ENCODE measurements around the gene PMM2. TPM values are rescaled to one million over a fixed set of nuclear protein-coding genes. Genes with fewer than 3 reads are reported as not detected.
A peak's percentile ranks its signal among the peaks of the same experiment; 100 is the strongest.

Gene PMM2
- total and polyA plus RNA-seq, 5 donors from 2014 or later, result 20.1 to 33.9 (median 20.4) TPM

DNA sequence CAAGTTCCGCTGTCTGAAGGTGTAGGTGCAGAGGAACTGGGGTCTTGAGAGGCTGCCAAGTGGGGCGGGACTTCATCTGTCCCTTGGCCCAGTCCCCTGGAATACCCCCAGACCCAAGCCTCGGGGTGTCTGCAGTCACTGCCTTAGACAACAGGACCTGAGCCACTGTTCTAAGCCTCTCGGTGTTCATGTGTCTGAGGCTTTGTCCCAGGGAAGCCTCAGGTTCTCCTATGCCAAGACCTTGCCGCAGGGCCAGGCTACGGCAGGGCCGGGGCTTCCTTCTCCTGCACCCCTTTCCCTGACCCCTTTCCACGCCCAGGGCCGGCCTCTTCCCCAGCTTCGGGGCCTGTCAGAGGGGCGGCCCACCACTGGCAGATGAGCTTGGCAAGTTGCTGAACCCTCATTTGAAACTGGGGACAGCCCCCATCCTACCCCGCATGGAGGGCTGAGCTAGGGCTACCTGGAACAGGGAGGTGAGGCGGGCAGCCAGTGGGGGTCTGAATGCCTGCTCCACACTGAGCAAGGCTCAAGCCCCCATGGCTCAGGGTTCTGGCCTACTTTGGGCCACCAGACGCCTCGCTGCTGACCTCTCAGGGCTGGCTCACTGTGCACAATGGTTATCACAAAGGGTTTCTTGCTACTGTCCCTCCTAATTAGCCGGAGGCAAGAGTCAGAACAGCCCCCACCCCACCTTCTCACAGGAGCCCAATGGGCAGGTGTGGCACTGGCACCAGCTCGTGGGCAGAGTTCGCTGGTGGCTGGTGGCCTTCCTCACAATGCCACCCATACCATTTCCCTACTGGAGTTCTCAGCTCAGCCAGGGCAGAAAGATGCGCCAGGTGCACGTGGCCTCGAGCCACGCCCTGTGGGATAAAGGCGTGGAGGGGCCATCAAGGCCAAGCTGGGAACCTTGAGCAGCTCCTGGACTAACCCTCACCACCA, 91.6 kb downstream of the PMM2 start:
- Mint-ChIP-seq H3K9me3 (no peaks in the 10 kb centered on the region), H3K4me3 (no peak overlapping the region), H3K4me1 (peaks cover 4 to 24% (median 8%) of the 10 kb centered on the region in 4 donors), H3K27me3 (peaks cover 9% of the 10 kb centered on the region), H3K27ac (no peak overlapping the region), H3K36me3 (peaks cover 24% of the 10 kb centered on the region)
- DNase-seq (no peak), ATAC-seq (ENCODE audit: low read depth in 2 of 2) (no peak)
- H3K27me3 ChIP-seq (ENCODE audit: control insufficient read depth, insufficient read depth, low read length), result no peaks in the 10 kb centered on the region
- H3K4me3 ChIP-seq (ENCODE audit: low read depth, low read length), result no peak overlapping the region
- no peaks in the 10 kb centered on the region for H3K4me1 ChIP-seq (ENCODE audit: control insufficient read depth, insufficient read depth, low read length, poor library complexity, severe bottlenecking)
- no peaks in the 10 kb centered on the region for H3K9me3 ChIP-seq (ENCODE audit: control insufficient read depth in 2 of 2, low read length in 2 of 2)
- peaks cover 42% of the 10 kb centered on the region for H3K36me3 ChIP-seq (ENCODE audit: control insufficient read depth, insufficient read depth, low read length)
- no peak overlapping the region for H3K27ac ChIP-seq (ENCODE audit: insufficient read depth, low read length, poor library complexity, severe bottlenecking)

DNA sequence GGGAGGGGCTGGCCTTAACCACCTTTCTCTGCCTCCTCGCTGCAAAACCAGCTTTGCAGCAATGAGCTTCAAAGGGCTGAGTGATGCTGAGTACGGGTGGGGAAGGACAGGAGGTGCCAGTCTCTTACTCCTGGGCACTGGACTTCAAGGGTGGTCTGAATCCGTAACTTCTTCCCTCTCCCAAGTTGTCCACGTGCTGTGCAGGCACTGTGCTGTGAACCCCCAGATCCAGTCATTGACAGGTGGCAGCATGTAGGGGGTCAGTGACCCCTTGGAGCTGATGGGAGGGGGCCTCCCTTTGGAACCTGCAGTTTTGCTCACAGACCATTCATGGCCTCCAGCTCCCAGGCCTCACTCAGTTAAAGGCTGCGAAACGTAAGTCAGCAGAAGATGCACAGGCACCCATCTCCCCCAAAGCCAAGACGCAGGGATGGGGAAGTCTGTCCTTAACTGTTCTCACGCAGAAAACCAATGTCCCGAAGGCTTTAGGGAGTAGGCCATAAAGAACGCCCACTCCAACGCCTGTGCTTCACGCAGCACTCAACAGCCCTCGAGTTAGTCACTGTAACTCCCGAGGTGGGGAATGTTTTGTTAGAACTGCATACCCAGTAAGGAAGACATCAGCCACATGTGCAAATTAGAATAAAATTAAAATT, 92.4 kb downstream of the PMM2 start:
- H3K27ac ChIP-seq (ENCODE audit: insufficient read depth, low read length, poor library complexity, severe bottlenecking), result no peak overlapping the region
- H3K4me1 ChIP-seq (ENCODE audit: control insufficient read depth, insufficient read depth, low read length, poor library complexity, severe bottlenecking), result no peaks in the 10 kb centered on the region
- H3K9me3 Mint-ChIP-seq, result no peaks in the 10 kb centered on the region
- H3K4me1 Mint-ChIP-seq, result peaks cover 4 to 26% (median 9%) of the 10 kb centered on the region in 4 donors
- no peak overlapping the region for H3K4me3 ChIP-seq (ENCODE audit: low read depth, low read length)
- ATAC-seq (ENCODE audit: low read depth in 2 of 2) (no peak), DNase-seq (no peak)
- peaks cover 29% of the 10 kb centered on the region for H3K36me3 Mint-ChIP-seq
- H3K27me3 Mint-ChIP-seq, result peaks cover 9% of the 10 kb centered on the region
- H3K27ac Mint-ChIP-seq, result peak overlapping the region in 1 of 3 donors; percentile 10
- H3K36me3 ChIP-seq (ENCODE audit: control insufficient read depth, insufficient read depth, low read length), result peaks cover 50% of the 10 kb centered on the region
- H3K4me3 Mint-ChIP-seq, result no peak overlapping the region
- no peaks in the 10 kb centered on the region for H3K9me3 ChIP-seq (ENCODE audit: control insufficient read depth in 2 of 2, low read length in 2 of 2)
- H3K27me3 ChIP-seq (ENCODE audit: control insufficient read depth, insufficient read depth, low read length), result no peaks in the 10 kb centered on the region

DNA sequence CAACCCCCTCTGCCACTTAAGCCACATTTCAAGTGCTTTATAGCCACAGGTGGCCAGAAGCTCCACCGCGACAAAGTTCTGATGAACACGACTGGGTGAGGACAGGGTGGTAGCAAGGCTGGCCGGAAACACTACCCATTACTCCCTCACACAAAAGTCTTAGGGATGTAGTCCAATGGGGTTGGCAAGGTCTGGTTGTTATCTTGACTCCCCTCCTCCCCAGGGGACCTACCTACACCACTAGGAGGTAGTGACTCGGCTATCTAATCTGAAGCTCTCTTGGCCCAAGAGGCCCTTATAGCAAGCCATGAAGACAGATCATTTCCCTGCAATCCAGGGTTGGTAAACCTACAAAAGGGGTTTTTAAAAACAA, 92.9 kb downstream of the PMM2 start:
- H3K27ac Mint-ChIP-seq, result peak overlapping the region in 2 of 3 donors; percentile 10 to 49
- Histone ChIP-seq H3K4me1 (ENCODE audit: control insufficient read depth, insufficient read depth, low read length, poor library complexity, severe bottlenecking) (no peaks in the 10 kb centered on the region), H3K4me3 (ENCODE audit: low read depth, low read length) (no peak overlapping the region), H3K9me3 (ENCODE audit: control insufficient read depth in 2 of 2, low read length in 2 of 2) (no peaks in the 10 kb centered on the region), H3K36me3 (ENCODE audit: control insufficient read depth, insufficient read depth, low read length) (peaks cover 55% of the 10 kb centered on the region), H3K27ac (ENCODE audit: insufficient read depth, low read length, poor library complexity, severe bottlenecking) (no peak overlapping the region), H3K27me3 (ENCODE audit: control insufficient read depth, insufficient read depth, low read length) (no peaks in the 10 kb centered on the region)
- H3K27me3 Mint-ChIP-seq, result peaks cover 9% of the 10 kb centered on the region
- H3K4me1 Mint-ChIP-seq, result peaks cover 0 to 22% (median 7%) of the 10 kb centered on the region in 4 donors
- H3K9me3 Mint-ChIP-seq, result no peaks in the 10 kb centered on the region
- peaks cover 34% of the 10 kb centered on the region for H3K36me3 Mint-ChIP-seq
- no peak overlapping the region for H3K4me3 Mint-ChIP-seq
- no peak for DNase-seq
- no peak for ATAC-seq (ENCODE audit: low read depth in 2 of 2)

DNA sequence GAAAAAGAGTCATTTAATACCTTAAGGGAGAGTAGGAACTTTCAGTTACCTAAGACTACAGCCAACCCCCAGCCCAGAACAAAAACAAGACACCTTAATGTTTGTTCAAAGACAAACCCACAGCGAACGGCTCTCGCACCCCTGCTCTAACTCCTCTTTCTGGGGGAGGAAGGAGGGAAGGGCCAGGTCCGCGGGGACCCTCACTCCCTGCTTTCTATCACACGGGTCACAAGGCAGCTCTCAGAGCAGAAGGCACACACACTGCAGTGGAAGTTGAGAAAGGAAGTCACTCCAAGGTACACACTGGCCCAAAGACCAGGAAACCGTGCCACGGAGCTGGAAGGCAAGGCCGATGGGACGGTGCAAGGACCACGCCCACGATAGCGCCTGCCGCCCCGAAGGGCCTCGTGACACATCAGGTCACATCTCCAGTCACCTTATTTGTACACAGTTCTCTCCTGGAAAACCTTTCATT, 94.5 kb downstream of the PMM2 start:
- Mint-ChIP-seq H3K4me1 (peaks cover 0 to 15% (median 4%) of the 10 kb centered on the region in 4 donors), H3K27ac (peak overlapping the region; percentile 40 to 79 (median 65)), H3K27me3 (no peaks in the 10 kb centered on the region), H3K9me3 (no peaks in the 10 kb centered on the region), H3K4me3 (peak overlapping the region in 2 of 4 donors; percentile 7 to 28), H3K36me3 (peaks cover 40% of the 10 kb centered on the region)
- Histone ChIP-seq H3K4me1 (ENCODE audit: control insufficient read depth, insufficient read depth, low read length, poor library complexity, severe bottlenecking) (no peaks in the 10 kb centered on the region), H3K4me3 (ENCODE audit: low read depth, low read length) (no peak overlapping the region), H3K27me3 (ENCODE audit: control insufficient read depth, insufficient read depth, low read length) (no peaks in the 10 kb centered on the region), H3K27ac (ENCODE audit: insufficient read depth, low read length, poor library complexity, severe bottlenecking) (no peak overlapping the region), H3K36me3 (ENCODE audit: control insufficient read depth, insufficient read depth, low read length) (peaks cover 71% of the 10 kb centered on the region), H3K9me3 (ENCODE audit: control insufficient read depth in 2 of 2, low read length in 2 of 2) (no peaks in the 10 kb centered on the region)
- no peak for DNase-seq
- ATAC-seq (ENCODE audit: low read depth in 2 of 2), result no peak

DNA sequence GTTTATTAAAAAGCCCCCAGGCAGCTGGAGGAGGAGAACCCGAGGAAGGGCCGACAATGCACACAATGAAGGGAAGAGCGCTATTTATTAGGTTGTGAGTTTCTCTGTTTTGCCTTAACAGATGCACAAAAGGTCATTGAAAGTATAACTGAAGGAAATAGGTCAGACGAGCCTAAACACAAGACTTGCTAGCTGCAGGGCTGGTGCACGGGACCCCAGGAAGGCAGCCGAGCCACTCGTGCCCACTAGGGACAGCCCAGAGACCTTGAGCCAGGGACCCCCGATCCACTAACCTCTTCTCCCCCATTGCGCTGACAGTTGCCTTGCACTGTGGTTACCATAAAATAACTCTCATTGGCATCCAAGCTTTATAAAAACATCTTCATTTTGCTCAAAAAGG, 95.8 kb downstream of the PMM2 start:
- ATAC-seq (ENCODE audit: low read depth in 2 of 2), result no peak
- Histone ChIP-seq H3K4me3 (ENCODE audit: low read depth, low read length) (no peak overlapping the region), H3K4me1 (ENCODE audit: control insufficient read depth, insufficient read depth, low read length, poor library complexity, severe bottlenecking) (no peaks in the 10 kb centered on the region), H3K9me3 (ENCODE audit: control insufficient read depth in 2 of 2, low read length in 2 of 2) (no peaks in the 10 kb centered on the region), H3K36me3 (ENCODE audit: control insufficient read depth, insufficient read depth, low read length) (peaks cover 82% of the 10 kb centered on the region), H3K27me3 (ENCODE audit: control insufficient read depth, insufficient read depth, low read length) (no peaks in the 10 kb centered on the region), H3K27ac (ENCODE audit: insufficient read depth, low read length, poor library complexity, severe bottlenecking) (no peak overlapping the region)
- H3K27ac Mint-ChIP-seq, result no peak overlapping the region
- H3K27me3 Mint-ChIP-seq, result no peaks in the 10 kb centered on the region
- H3K9me3 Mint-ChIP-seq, result no peaks in the 10 kb centered on the region
- peaks cover 43% of the 10 kb centered on the region for H3K36me3 Mint-ChIP-seq
- DNase-seq, result no peak
- no peak overlapping the region for H3K4me3 Mint-ChIP-seq
- peaks cover 1 to 15% (median 5%) of the 10 kb centered on the region in 4 donors for H3K4me1 Mint-ChIP-seq

DNA sequence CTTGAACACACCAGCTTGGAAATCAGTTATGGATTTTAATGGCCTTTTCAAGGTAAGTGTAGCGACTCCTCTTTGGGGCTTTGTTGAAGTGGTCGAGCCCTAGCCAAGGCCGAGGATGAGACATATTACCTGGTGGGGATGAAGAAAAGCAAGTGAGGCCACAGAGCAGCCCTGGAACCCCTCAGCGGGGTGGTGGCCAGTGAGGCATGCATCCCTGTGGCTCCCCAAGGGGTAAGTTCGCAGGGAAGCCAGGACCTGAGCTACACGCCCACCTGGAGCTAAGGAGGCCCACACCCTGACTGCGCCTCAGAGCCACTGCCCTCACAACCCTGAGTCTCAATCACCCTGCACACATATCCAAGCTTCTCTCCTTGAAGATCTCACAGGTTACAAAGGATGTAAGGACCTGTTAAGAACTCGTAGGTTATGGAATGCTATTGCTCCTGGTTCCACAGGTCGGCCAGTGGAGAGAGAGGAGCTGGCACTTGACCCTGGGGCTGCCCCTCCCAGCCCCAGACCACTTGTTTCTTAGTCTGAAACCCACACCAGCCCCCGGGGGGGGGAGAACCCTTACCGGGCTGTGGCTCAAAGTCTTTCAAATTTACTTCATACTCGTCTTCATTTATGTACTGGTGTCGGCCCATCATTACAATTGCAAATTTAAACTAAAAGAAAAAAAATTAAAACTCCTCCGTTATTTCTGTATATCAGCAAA, 96.5 kb downstream of the PMM2 start:
- no peak overlapping the region for H3K27ac Mint-ChIP-seq

DNA sequence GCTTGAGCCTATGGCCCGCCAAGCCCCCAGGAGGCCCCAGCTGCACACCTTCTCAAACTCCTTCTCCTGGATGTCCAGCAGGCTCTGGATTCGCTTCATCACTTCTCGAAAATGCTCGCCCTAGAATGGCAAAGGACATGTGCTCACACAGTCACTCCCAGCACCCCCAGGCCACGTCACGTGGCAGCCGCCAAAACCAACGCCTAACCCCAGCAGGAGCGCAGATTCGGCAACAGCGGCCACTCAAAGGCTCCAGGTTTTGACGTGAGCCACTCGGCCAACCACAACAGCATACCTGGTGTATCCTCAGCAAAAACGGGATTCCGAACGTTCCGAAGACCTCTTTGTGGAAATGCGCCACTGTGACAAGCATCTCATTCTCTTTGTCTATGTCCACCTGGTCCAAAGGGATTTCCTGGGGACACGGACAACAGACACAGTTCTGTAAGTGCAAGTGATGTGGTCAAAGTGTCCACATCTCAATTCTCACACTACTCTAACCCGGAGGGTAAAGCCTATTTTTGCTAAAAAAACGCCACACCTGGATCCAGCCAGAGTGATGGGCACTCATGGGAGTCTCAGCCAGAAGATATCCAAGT, 97.2 kb downstream of the PMM2 start:
- peaks cover 53% of the 10 kb centered on the region for H3K36me3 Mint-ChIP-seq
- Histone ChIP-seq H3K4me3 (ENCODE audit: low read depth, low read length) (no peak overlapping the region), H3K27me3 (ENCODE audit: control insufficient read depth, insufficient read depth, low read length) (no peaks in the 10 kb centered on the region), H3K9me3 (ENCODE audit: control insufficient read depth in 2 of 2, low read length in 2 of 2) (no peaks in the 10 kb centered on the region), H3K27ac (ENCODE audit: insufficient read depth, low read length, poor library complexity, severe bottlenecking) (no peak overlapping the region), H3K4me1 (ENCODE audit: control insufficient read depth, insufficient read depth, low read length, poor library complexity, severe bottlenecking) (no peaks in the 10 kb centered on the region), H3K36me3 (ENCODE audit: control insufficient read depth, insufficient read depth, low read length) (peaks cover 96% of the 10 kb centered on the region)
- DNase-seq, result no peak
- H3K4me3 Mint-ChIP-seq, result no peak overlapping the region
- no peaks in the 10 kb centered on the region for H3K27me3 Mint-ChIP-seq
- H3K4me1 Mint-ChIP-seq, result peaks cover 1 to 15% (median 5%) of the 10 kb centered on the region in 4 donors
- H3K9me3 Mint-ChIP-seq, result no peaks in the 10 kb centered on the region
- no peak for ATAC-seq (ENCODE audit: low read depth in 2 of 2)
- H3K27ac Mint-ChIP-seq, result no peak overlapping the region

More for the DNA sequence above, 96.5 kb downstream of the PMM2 start:
- H3K4me3 Mint-ChIP-seq, result no peak overlapping the region
- Histone ChIP-seq H3K4me3 (ENCODE audit: low read depth, low read length) (no peak overlapping the region), H3K27ac (ENCODE audit: insufficient read depth, low read length, poor library complexity, severe bottlenecking) (no peak overlapping the region), H3K36me3 (ENCODE audit: control insufficient read depth, insufficient read depth, low read length) (peaks cover 89% of the 10 kb centered on the region), H3K9me3 (ENCODE audit: control insufficient read depth in 2 of 2, low read length in 2 of 2) (no peaks in the 10 kb centered on the region), H3K4me1 (ENCODE audit: control insufficient read depth, insufficient read depth, low read length, poor library complexity, severe bottlenecking) (no peaks in the 10 kb centered on the region), H3K27me3 (ENCODE audit: control insufficient read depth, insufficient read depth, low read length) (no peaks in the 10 kb centered on the region)
- H3K36me3 Mint-ChIP-seq, result peaks cover 47% of the 10 kb centered on the region
- H3K27me3 Mint-ChIP-seq, result no peaks in the 10 kb centered on the region
- DNase-seq (no peak), ATAC-seq (ENCODE audit: low read depth in 2 of 2) (no peak)
- no peaks in the 10 kb centered on the region for H3K9me3 Mint-ChIP-seq
- peaks cover 1 to 15% (median 5%) of the 10 kb centered on the region in 4 donors for H3K4me1 Mint-ChIP-seq

All from CD4-positive, CD25-positive, alpha-beta regulatory T cell (primary cell).